GM21529 (cell line): ENCODE results near the gene SLC1A2.

Source experiments
- ATAC-seq: cut with Tn5 transposase; IDR thresholded peaks from one replicate; pipeline ENCODE4 v1.9.1; 2021; ENCODE audit not compliant: unreplicated experiment

The SLC1A2 gene

GRCh38 chr11:35330156-35330889 lies 89.0 kb downstream of the SLC1A2 start:
- no peak for ATAC-seq

DNA sequence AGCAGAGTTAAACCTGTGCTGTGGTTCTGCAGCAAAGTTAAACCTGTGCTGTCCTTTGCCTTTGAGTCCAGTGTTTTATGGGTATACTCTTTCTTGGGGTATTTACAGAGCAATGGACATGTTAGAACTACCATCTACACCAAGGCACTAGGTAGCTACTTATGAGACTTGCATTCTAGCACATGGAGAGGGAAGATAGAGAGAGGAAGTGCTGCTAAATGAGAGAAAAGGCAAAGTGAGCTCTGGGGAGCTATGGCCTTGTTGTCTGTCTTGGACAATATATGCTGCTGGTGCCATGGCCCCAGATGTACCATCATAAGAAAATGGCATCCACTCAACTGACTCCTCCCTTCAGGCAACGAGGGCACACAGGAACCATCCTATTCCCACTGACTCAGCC lies 91.5 kb downstream of the SLC1A2 start:
- ATAC-seq = no peak

GRCh38 chr11:35326266-35326879 lies 93.0 kb downstream of the SLC1A2 start:
- ATAC-seq = no peak

GRCh38 chr11:35324981-35325380 lies 94.4 kb downstream of the SLC1A2 start:
- ATAC-seq = no peak

DNA sequence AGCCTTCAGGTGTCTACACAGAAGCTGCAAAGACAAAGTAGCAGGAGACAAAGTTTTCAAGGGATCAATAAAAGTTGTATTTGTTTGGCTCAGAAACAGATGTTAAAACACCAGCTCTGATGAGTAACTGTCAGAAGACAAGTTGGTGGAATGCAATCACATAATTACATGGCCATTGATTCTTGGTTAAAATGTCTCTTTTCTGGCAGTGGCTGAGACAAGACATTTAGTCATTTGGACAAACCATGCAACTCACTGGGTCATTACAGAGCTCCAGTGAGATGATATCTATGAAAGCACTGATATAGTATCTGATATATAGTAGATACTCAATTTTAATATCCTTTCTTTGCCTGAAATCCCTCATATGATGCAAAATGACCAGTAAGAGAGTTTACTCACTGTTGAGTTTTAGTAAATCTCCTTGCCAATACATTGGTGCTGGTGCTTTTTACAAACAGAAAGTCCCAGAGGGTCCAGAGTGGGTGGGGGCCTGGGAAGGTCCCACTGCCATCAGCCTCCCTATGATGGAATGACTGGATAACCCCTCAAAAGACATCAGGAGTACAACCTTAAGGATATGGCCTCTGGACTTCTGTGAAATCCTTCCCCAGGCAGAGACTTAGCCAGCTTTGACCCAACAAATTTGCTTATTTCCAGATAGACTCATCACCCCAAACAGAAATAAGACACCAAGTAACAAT lies 95.0 kb downstream of the SLC1A2 start:
- no peak for ATAC-seq

- no peak for ATAC-seq
Observed at GRCh38 chr11:35323076-35323868, 96.1 kb downstream of the SLC1A2 start.

DNA sequence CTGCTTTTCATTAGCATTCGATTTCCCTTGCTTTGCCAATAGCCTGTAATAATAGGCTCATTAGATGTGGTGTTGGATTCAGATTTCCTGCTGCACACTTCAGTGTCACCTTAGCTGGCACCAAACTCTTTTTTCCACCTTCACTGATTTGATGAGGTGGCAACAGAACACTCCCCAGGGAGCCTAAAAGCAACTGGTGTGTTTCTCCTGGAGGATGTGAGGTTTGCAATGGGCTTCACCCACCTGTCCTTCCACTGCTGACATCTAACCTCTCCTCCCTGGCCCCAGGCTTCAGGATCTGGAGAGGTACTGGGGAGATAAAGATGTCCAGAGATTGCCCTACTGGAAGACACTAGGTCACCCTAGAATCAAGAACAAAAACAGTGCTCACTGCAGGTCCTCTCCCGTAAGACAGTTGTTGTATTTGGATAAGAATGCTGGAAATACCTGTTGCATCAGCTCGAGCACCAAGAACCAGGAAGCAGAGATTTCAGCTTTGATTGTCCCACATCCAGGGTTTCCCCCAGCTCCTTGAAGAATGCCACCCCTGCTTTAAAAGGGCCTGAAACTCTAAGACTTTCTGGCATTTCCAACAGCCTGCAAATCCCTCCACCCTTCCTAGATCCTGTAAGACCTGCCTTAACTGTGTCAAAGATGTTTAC lies 96.9 kb downstream of the SLC1A2 start:
- ATAC-seq = no peak

- ATAC-seq = no peak
Observed at GRCh38 chr11:35321532-35322317, 97.6 kb downstream of the SLC1A2 start.

- no peak for ATAC-seq
Observed at GRCh38 chr11:35321111-35321510, 98.2 kb downstream of the SLC1A2 start.

DNA sequence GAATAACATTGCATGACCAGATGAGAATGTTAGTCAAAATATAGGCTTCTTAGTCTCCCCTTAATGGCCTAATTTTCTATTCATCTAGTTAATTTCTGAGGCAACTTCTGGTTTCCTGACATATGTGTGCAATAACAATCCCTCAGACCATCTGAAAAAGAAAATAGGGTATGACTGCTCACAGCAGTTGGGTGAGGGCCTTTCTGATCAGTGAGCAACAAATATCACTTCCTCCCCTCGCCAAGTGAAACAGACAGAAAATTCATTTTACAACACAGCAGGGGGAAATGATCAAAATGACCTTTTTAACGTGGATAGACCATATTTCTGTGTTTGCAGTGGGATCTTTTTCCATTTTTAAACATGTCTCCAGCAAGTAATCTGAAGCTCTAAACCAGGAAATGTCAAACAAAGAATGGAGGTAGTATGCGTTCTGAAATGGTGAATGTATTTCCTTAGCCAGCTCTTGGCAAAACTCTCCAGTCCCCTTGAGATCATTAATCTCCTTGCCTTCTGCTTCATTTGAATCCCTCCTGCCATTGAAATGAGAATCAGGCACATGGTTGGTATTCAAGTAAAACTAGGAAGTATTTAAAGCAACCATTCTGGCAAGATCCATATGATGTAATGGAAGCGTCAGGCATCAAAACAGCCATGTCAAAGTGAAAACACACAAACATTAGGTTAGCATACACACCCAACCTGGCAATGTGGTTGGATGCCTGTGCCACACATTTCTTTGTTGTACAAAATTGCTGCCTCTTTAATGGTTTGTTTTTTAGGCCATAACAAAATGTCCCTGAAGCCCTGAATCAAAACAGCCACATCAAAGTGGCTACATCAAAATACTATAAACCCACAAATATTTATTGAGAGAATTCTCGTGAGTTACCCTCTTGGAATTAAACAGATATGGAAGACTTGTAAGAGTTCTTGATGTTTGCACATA lies 100.1 kb downstream of the SLC1A2 start:
- ATAC-seq = peak; percentile 75

- ATAC-seq = no peak
Observed at GRCh38 chr11:35318309-35318708, 101.0 kb downstream of the SLC1A2 start.

DNA sequence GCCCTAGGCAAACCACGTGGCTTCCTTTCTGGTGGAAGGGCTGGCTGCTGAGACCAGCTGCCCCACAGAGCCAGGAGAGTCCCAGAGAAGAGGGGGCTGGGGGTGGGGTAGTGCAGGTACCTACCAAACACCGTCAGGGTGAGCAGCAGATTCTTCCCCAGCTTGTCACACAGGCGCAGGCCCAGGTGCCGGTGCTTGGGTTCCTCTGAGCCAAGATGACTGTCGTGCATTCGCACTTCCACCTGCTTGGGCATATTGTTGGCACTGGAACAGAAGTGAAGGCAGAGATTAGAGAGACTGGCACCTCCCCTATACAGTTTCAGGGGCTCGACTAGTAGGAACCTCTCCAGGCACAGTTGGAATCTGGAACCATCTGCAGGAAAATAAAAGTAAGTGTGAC lies 102.1 kb downstream of the SLC1A2 start:
- no peak for ATAC-seq

DNA sequence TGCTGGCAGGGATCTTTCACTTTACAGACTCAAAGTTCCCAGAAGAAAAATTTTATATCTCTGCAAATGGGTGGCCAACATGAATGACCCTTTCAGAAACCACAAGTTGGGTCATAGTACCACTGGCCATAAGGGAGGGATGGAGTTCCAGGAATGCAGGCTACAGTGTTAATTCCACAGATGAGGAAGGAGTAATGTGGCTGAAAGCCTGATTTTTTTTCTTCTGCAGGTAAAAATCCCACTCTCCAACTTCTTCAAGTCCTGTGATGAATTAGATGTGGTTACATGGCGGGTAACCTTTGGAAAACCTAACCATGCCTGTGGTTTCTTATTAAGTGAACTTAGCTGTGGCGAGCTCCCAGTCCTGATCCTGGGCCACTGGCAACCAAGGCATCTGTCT lies 103.2 kb downstream of the SLC1A2 start:
- no peak for ATAC-seq

DNA sequence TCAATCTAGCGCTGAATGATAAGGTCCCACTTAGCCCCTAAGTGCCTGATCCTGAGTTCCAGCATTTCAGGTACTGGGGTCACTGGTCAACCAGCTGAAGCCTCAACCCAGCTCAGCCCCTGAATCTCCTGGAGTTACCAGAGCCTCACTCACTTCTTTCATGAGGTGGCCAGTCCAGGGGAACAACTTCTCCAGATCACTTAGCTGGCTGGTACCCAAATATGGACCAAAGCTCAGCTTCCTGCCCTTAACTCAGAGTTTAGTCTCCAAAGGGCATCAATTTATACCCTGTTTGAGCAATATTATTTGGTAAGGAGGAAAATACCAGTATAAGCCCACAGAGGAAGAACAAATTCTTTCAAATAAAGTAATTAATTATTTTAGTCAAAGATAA lies 105.6 kb downstream of the SLC1A2 start:
- no peak for ATAC-seq

DNA sequence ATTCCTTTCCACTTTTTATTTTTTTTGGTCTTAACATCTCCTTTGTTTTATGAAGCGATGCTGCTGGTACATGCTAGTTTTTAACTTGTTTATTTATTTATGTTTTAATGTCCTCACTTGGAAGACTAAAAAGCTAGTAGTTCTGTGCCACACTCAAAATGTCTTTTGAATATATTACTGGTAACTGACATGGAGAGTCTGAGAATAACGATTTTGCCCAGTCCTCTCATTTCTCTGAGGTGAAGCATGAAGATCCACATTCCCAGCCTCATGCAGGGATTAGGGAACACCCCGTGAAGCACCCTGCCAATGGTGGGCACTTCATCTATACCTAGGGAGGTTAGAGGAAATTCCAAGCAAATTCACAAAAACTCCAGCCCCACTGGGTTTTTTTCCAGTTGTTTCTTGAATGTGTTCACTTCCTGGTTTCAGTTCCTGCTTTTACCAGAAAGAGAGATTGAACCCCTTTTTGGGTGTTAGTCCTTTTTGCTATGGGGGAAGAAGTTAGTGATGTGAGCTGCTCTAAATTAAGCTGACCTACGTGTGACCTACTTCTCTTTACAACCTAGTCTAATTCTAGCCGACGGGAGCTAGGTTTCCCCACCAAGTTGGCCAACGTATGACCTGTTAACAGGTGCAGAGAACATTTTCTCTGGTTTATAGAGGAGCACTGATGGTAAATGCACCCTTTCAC lies 106.1 kb downstream of the SLC1A2 start:
- ATAC-seq = peak; percentile 96

DNA sequence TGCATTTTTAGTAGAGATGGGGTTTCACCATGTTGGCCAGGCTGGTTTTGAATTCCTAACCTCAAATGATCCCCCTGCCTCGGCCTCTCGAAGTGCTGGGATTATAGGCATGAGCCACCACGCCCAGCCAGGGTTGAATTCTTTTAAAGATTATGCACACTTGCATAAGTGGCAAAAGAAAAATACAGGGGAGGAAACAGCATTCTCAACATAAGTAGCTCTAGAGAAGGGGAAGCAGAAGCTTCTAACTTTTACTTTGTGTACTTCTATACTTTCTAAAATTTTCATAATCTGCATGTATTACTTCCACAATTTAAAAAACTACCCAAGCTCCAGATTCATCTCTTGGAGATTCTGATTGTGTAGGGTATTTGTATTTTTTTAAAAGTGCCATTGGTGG lies 108.0 kb downstream of the SLC1A2 start:
- no peak for ATAC-seq

- ATAC-seq = no peak
Observed at GRCh38 chr11:35308157-35308556, 111.2 kb downstream of the SLC1A2 start.

- ATAC-seq = no peak
Observed at GRCh38 chr11:35307221-35307621, 112.1 kb downstream of the SLC1A2 start.
